ENCODE data around the gene IFNLR1. TPM values are rescaled to one million over a fixed set of nuclear protein-coding genes. Genes with fewer than 3 reads are reported as not detected.

The IFNLR1 gene
- total RNA-seq, 1 donor from 2014 or later, result 4.0 TPM

DNA sequence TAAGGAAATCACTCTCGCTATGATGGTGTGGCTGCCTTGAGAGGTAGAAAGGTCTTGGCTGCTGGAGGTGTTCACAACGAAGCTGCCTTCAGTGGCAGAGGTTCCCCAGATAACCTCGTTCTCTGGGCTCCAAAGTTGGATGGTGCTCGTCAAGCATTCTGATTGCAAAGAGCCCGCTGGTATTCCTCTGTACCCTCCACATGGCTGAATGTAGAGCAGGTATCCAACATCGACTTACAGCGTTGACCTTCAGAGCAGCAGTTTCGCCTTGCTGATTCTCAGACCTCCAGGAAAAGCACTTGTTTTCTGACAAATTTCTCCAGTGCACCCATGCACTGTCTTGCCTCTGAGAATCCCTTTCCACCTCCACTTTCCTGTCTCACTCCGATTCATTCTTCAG, 39.9 kb downstream of the IFNLR1 start:
- no peak for ATAC-seq

- peak; percentile 73 for ATAC-seq
Observed at GRCh38 chr1:24142546-24143534, 44.2 kb downstream of the IFNLR1 start, which contains the start of gene IL22RA1. IL22RA1 (minus strand) TSS chr1:24143140; CDS start chr1:24143082, 58 bp downstream.

DNA sequence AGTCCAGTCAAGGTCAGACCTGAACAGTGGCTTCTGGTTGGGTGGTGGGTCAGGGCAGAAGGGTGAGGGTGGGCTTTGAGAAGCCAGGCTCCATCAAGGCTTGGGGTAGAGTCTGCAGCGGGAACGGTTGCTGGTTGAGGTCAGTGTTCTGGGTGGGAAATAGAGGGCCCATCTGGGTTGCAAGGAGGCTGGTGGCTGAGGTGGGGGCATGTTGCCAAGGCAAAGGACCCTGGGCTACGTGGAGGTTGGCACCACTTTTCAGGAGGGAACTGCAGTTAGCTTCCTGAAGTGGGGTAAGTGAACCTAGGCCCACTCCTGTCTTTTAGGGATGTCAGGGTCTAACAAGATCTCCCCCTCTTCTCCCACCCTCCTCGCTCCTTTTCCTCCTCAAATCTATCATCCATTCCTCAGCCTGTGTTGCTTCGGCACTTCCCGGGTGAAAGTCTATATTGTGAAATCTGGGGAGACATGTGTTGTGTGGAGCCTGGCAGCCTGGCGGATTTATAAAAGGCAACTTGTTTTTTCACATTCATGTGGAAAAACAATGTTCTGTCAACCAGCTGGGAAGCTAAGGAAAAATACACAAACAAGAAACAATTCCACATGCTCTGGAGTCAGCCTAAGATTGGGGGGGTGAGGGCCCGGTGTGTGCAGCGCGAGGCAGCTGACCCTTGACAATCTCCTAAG, 45.6 kb downstream of the IFNLR1 start:
- no peak for ATAC-seq

DNA sequence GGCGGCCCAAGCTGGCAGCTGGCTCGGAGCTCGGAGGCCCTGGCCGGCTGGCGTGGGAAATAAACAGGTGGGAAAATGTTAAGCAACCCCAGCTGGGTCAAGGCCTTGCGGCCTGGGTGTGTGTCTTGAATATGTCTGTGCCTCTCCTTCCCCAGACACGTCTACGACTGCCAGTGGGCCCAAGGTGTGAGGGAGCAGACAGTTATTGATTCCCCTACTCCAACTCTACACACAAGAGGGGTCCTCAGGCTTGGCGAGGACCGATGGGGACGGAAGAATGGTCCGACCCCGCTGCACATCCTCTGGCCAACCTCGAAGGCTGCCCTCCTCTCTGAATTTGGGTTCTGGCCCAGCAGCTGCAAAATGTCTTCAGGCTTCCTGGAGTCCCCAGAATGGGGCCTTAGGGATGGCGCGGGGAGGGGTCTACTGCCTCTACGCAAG, 46.3 kb downstream of the IFNLR1 start:
- no peak for ATAC-seq

- ATAC-seq, result no peak
Observed at GRCh38 chr1:24139841-24140425, 47.2 kb downstream of the IFNLR1 start.

DNA sequence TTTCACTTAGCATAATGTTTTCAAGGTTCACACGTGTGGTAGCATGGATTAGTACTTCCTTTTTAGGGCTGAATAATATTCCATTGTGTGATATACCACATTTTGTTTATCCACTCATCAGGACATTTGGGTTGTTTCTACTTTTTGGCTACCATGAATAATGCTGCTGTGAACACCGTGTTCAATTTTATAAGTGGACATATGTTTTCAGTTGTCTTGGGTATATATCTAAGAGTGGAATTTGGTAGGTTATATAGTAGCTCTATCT, 47.9 kb downstream of the IFNLR1 start:
- ATAC-seq, result no peak

DNA sequence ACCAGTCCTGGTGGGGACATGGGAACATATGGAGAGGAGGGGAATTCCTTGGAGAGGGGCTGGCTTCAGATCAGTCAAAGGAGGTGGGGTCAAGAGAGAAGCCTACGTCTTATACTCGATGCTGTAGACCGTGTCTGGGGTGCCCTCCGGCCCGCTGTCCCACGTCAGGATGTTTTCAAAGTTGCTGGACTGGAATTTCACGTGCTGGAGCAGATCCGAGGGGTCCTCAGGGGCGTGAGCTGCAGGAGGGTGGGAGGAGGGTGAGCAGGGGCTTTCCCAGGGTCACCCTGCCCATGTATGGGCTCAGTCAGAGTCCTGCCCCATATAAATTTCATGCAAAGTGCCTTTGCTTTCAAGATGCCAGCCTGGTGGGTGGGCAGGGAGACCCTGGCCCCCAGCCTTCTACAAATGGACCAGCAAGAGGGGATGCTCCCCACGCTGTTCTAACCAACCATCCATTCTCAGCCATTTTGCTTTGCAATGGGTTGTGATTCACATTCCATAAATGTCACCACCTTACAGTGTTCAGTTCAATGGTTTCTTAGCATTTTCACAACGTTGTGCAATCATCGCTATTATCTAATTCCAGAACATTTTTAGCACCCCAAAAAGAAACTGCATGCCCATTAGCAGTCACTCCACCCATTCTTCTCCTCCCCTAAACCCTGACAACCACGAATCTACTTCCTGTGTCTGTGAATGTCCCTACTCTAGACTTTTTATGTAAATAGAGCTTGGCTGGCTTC, 48.4 kb downstream of the IFNLR1 start:
- ATAC-seq, result no peak

DNA sequence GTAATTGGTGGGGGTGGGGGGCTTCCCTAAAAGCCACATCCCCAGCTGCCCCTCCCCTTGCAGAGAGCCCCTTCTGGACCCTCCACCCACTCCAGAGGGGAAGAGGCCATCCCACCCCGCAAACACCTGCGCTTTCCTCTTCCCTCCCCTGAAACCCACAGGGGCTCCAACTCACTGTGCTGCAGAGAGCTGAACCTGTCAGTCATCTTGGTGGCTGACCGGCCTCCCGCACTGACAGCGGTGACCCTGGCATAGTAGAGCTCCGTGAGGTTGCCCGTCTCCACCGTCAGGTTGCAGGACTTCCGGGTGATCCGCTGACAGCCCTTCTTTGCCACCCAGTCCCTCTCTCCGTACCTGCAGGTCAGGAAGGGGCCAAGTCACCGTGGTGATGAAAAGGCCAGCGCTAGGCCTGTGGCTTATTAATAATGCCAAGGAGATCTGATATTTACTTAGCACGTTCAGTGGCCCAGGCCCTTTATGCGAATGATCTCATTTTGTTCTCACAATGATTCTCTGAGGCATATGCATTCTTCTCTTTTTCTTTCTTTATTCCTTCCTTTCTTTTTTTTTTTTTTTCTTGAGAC, 50.0 kb downstream of the IFNLR1 start:
- peak; percentile 14 for ATAC-seq

- ATAC-seq, result peak; percentile 19
Observed at GRCh38 chr1:24134376-24134775, 52.7 kb downstream of the IFNLR1 start.

DNA sequence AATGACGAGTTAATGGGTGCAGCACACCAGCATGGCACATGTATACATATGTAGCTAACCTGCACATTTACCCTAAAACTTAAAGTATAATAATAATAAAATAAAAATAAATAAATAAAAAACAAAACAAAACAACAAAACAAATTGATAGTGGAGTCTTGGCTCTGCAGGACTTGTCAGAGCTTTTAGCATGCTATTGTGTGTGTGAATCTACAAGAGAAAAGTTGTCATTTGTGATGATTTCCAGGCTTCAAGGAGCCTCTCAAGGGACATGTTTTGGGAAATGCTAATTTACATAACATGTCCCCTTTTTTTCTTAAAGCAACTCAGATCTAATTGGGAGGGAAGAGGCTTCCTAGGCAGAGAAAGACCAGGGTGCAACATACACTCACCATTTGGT, 53.3 kb downstream of the IFNLR1 start:
- no peak for ATAC-seq

GRCh38 chr1:24130385-24130784, 56.7 kb downstream of the IFNLR1 start:
- no peak for ATAC-seq

DNA sequence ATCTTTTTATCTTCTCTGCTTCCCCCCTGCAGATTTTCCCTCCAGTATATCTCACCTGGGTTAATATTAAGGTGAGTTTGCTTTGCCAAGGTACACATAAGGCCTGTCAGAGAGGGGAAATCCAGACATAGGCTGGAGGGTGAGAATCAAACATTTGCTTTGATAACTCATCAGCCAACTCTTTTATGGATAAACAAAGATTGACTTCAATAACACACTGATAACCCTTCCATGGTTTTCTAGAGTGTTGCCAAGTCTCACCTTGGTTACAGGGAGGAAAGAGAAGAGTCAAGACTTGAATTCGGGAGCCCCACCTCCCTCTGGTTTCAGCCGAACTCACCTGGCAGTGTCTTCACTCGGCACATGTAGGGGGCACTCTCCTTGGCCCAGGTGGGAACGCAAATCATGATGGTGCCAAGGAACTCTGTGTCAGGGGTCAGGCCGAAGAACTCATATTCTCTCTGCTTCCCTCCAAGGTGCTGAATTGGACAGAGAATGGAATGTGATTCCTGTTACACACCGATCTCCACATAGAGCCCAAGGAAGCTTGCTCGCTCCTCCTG, 59.2 kb downstream of the IFNLR1 start:
- no peak for ATAC-seq

- no peak for ATAC-seq
Observed at GRCh38 chr1:24127134-24127800, 59.8 kb downstream of the IFNLR1 start.

- no peak for ATAC-seq
Observed at GRCh38 chr1:24126672-24127023, 60.4 kb downstream of the IFNLR1 start.

DNA sequence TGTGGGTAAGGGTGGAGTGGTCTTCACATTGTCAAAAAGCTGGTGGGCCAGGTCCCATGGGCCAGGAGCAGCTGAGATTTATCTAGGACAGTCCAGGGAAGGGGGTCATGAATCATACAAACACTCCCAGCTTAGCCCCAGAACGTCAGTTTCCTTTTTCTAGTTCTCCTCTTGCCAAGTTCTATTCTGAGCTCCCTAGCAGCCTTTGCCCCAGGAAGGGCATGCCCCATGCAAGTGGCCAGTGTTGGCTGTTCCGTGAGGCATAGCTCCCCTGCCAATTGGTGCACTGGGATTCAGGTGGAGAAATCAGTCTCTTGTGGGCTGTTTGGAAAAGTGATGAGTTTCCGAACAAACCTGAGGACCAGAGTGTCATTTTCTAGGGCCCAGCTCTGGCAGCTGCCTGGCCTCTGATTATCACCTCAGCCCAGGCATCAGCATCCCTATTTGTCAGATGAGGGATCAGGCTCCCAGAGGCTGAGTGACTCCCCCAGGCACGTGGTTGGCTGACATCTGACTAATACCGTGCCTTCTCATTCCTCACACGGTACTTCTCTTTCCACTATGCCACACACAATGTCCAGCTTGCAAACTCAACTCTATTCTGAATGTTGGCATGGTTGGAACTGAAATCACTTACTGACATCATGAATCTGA, 60.9 kb downstream of the IFNLR1 start:
- ATAC-seq, result no peak

DNA sequence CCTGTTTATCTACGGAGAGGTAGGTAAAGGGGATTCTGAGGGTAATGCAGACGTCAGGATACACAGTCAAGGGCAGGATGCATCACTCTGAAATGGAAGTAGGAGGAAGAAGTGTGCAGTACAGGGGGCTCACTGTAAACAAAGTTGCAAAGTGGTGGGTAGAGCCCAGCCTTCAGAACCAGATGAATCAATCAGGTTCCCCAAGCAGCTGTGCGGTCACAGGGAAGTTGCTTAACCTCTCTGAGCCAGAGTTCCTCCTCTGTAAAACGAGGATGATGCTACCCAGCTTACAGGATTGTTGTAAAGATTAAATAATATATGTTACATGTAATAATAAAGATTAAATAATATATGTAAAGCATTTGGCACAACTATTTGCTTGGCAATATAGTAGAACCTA, 61.6 kb downstream of the IFNLR1 start:
- no peak for ATAC-seq

DNA sequence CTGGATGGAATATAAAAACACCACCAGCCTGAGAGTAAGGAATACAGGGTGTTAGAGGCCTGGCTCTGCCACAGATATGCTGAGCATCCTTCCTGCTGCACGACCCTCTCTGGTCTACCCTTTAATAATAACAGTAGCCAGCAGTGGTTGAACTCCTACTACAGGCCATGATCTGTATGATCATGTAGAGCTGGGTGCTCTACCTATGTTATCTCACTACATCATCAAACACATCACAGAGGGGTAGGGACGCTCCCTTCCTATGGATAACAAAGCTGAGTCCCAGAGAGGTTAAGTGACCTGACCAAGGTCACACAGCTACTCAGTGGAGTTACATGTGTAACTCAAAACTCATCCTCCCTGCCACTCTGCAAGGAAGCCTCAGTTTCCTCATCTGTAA, 62.1 kb downstream of the IFNLR1 start:
- ATAC-seq, result no peak

GRCh38 chr1:24123611-24124010, 63.5 kb downstream of the IFNLR1 start:
- no peak for ATAC-seq

DNA sequence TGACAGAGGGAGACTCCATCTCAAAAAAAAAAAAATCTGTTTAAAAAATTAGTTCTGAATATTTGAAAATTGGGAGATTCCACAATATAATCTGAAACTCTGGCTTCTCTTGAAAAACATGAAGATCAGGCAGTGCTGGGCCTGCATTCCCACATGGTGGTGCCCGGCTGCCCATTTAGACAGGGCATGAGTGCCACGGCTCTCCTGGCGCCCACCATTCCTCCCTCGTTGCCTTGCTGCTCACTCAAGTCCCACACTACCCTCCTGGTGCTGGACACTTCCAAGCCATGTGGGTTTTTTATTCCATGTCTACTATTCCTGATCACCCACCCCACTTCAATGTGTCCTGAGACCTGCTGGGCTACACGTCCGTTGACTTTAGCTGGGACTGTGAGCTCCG, 64.3 kb downstream of the IFNLR1 start:
- ATAC-seq, result no peak

DNA sequence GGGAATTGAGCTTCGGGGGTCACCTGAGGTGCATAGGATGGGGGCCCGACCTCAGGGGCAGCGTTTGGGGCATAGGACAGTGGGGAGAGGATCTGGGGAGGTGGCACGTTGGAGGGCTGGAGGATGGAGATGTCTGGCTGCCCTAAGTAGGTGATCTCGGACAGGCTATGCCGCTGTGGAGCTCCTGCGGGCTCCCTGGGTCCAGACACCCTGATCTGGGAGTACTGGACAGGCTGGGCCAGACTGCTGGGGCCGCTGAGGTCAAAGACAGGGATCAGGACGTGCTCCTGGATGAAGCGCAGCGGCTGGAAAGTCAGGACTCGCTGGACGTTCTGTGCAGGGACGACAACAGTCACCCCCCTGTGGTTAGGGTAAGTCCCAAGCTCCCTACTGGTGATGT, 65.7 kb downstream of the IFNLR1 start:
- ATAC-seq, result no peak

DNA sequence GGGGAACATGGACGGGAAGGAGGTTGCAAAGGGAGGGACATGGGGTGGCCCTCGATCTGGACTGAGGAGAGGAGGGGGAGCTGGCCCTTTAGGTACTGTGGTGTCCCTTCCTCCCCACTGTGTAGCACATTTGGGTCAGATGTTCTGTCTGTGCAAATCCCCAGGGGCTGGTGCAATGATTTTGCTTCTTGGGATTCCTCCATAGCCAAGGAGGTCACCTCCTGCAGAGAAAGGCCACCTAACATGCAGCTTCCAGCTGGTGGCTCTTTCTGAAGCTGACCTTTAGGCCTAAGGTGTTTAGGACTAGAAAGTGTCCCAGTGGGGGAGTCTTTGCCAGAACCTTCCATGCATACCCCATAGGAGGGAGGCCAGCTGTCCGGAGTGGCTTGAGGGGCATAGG, 66.1 kb downstream of the IFNLR1 start:
- ATAC-seq, result no peak
